C1 segment of cervical spinal cord (tissue), 14 donors: ENCODE measurements around the gene UBA1.

Experiments
- DNase-seq, 14 donors: peaks; one replicate each; lab custom pipeline; 2025; lab: John Stamatoyannopoulos, UW

Gene UBA1

GRCh38 chrX:47193475-47194193, at the start of gene UBA1:
TSS of gene UBA1 (plus strand) at chrX:47193829. CDS start at chrX:47198803, 4,974 bp downstream.
- peak; percentile 59 to 98 (median 94) for DNase-seq

GRCh38 chrX:47143894-47144625, 49.6 kb upstream of the UBA1 start:
- DNase-seq = peak in 11 of 14 donors; percentile 11 to 84 (median 66)

- peak; percentile 39 to 93 (median 79) for DNase-seq
Measured at GRCh38 chrX:47144626-47145394, 48.8 kb upstream of the UBA1 start, which contains the start of the genes NDUFB11 and RBM10. TSS of gene NDUFB11 (minus strand) at chrX:47144702. CDS start at chrX:47144679, 23 bp downstream. TSS of gene RBM10 (plus strand) at chrX:47145221. CDS start at chrX:47147482, 2,261 bp downstream.

- peak in 1 of 14 donors; percentile 29 for DNase-seq
Measured at GRCh38 chrX:47145395-47146120, 48.1 kb upstream of the UBA1 start.

GRCh38 chrX:47146121-47146935, 47.3 kb upstream of the UBA1 start:
- peak in 1 of 14 donors; percentile 1 for DNase-seq

- no peak for DNase-seq
Measured at GRCh38 chrX:47146936-47147859, 46.4 kb upstream of the UBA1 start.

- no peak for DNase-seq
Measured at GRCh38 chrX:47148946-47149345, 44.7 kb upstream of the UBA1 start.

GRCh38 chrX:47151435-47151834, 42.2 kb upstream of the UBA1 start:
- no peak for DNase-seq

GRCh38 chrX:47156611-47157520, 36.8 kb upstream of the UBA1 start:
- no peak for DNase-seq

- DNase-seq = no peak
Measured at GRCh38 chrX:47158131-47158530, 35.5 kb upstream of the UBA1 start.

- DNase-seq = no peak
Measured at GRCh38 chrX:47158781-47159180, 34.8 kb upstream of the UBA1 start.

- no peak for DNase-seq
Measured at GRCh38 chrX:47160781-47161180, 32.8 kb upstream of the UBA1 start.

GRCh38 chrX:47162927-47163583, 30.6 kb upstream of the UBA1 start:
- DNase-seq = no peak

GRCh38 chrX:47164420-47164819, 29.2 kb upstream of the UBA1 start:
- no peak for DNase-seq

GRCh38 chrX:47166126-47166525, 27.5 kb upstream of the UBA1 start:
- no peak for DNase-seq

GRCh38 chrX:47168495-47169073, 25.0 kb upstream of the UBA1 start:
- no peak for DNase-seq

GRCh38 chrX:47169273-47169672, 24.4 kb upstream of the UBA1 start:
- DNase-seq = no peak
